GM10266 (cell line): ENCODE data around the gene MLKL.
A peak's percentile ranks its signal among the peaks of the same experiment; 100 is the strongest.
"Not testable (repeated sequence)": the region's sequence is repeated elsewhere in the genome, so short reads cannot be mapped to it uniquely, and the experiment has no call there.

ENCODE experiments used
- DNase-seq: peaks from one replicate; pipeline ENCODE4 v3.0.0; 2012; ENCODE audit errors: extremely low spot score
- TF ChIP-seq, protein P1 (sequence below): IDR thresholded peaks from 2 replicates; pipeline ENCODE4 v1.5.1; 2012; ENCODE audit warnings: mild to moderate bottlenecking, low read depth; ENCODE audit not compliant: control insufficient read depth, insufficient read depth; ENCODE audit errors: missing control alignments

The MLKL gene

DNA sequence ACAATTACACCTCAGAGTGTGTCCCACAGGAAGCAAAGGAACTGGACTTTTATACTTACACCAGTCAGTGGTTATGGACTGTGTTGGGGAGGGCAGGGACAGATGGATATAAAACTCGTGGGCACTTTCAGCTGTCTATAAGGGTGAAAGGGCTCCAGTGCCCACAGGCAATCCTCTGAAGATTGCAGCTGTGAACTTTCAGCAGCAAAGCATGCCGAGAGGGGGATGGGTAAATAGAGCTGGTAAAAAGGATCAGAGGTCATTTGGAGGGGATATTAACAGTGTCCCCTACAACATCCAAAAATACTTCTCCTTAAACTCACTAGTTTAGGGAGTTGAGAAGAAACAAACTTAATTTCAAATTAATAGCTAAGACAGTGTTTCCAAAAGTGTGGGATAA is 20.7 kb downstream of the MLKL start:
- no peak for DNase-seq
- TF ChIP-seq, protein P1, sequence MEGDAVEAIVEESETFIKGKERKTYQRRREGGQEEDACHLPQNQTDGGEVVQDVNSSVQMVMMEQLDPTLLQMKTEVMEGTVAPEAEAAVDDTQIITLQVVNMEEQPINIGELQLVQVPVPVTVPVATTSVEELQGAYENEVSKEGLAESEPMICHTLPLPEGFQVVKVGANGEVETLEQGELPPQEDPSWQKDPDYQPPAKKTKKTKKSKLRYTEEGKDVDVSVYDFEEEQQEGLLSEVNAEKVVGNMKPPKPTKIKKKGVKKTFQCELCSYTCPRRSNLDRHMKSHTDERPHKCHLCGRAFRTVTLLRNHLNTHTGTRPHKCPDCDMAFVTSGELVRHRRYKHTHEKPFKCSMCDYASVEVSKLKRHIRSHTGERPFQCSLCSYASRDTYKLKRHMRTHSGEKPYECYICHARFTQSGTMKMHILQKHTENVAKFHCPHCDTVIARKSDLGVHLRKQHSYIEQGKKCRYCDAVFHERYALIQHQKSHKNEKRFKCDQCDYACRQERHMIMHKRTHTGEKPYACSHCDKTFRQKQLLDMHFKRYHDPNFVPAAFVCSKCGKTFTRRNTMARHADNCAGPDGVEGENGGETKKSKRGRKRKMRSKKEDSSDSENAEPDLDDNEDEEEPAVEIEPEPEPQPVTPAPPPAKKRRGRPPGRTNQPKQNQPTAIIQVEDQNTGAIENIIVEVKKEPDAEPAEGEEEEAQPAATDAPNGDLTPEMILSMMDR, result no peak

- TF ChIP-seq, protein P1, result no peak
- no peak for DNase-seq
Observed at GRCh38 chr16:74677868-74678267, 22.8 kb downstream of the MLKL start.

DNA sequence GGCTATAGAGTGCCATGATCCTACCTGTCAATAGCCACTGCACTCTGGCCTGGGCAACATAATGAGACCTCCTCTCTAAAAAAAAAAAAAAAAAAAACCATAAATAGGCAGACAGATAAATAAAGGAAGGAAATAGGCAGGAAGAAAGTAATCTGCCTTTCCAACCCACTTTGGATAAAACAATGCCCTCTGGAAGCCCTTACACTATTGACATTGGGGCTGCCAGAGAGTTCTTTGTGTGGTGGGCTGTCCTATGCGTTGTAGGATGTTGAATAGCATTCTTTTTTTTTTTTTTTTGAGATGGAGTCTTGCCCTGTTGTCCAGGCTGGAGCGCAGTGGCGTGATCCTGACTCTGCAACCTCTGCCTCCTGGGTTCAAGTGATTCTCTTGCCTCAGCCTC is 26.8 kb downstream of the MLKL start:
- no peak for DNase-seq
- TF ChIP-seq, protein P1, result no peak

- not testable (repeated sequence) for DNase-seq
Observed at GRCh38 chr16:74668877-74669276, 31.8 kb downstream of the MLKL start.

DNA sequence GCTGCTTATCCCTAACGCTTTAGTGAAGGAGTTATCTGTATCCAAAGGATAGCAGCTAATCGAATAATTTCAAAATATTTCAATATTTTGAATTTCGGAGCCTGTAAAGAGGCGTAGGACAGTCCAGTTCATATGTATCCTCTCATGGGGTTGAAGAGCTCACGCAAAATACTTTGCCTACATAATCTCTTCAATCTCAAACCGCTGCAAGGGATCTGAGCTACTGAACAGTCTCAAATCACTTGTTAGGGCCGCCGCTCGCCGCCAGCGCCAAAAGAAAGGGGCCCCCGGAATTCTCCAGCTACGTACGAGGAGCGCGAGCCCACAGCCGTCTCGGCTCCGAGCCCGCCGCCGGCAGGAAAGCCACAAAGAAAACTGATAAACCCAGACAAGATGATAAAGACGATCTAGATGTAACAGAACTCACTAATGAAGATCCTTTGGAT is 33.4 kb downstream of the MLKL start:
- TF ChIP-seq, protein P1, result no peak
- peak; percentile 19 for DNase-seq

- peak; percentile 98 for DNase-seq
- TF ChIP-seq, protein P1, result no peak
Observed at GRCh38 chr16:74666425-74667254, 34.0 kb downstream of the MLKL start, which contains the start of gene RFWD3. Gene RFWD3 (minus strand): TSS chr16:74666877. CDS start chr16:74661449, 5,428 bp downstream.

- no peak for DNase-seq
- TF ChIP-seq, protein P1, result no peak
Observed at GRCh38 chr16:74666010-74666421, 34.6 kb downstream of the MLKL start.
